GM21717 (cell line): ENCODE measurements around the gene MRPL22.
A peak's percentile ranks its signal among the peaks of the same experiment; 100 is the strongest.
"Not testable (repeated sequence)": the region's sequence is repeated elsewhere in the genome, so short reads cannot be mapped to it uniquely, and the experiment has no call there.

Source experiments
- ATAC-seq: cut with Tn5 transposase; IDR thresholded peaks from one replicate; pipeline ENCODE4 v1.9.1; 2021; ENCODE audit warnings: mild to moderate bottlenecking, moderate library complexity; ENCODE audit not compliant: unreplicated experiment

MRPL22 gene

GRCh38 chr5:154989626-154990025 lies 48.8 kb downstream of the MRPL22 start:
- no peak for ATAC-seq

- ATAC-seq, result no peak
These were observed 52.6 kb downstream of the MRPL22 start for GRCh38 chr5:154993461-154993860.

GRCh38 chr5:154995679-154996078 lies 54.8 kb downstream of the MRPL22 start:
- ATAC-seq, result no peak

GRCh38 chr5:154997746-154998145 lies 56.9 kb downstream of the MRPL22 start:
- ATAC-seq, result no peak

- ATAC-seq, result no peak
These were observed 59.0 kb downstream of the MRPL22 start for GRCh38 chr5:154999865-155000264.

- ATAC-seq, result no peak
These were observed 60.6 kb downstream of the MRPL22 start for GRCh38 chr5:155001523-155001922.

GRCh38 chr5:155002722-155003121 lies 61.8 kb downstream of the MRPL22 start:
- not testable (repeated sequence) for ATAC-seq

GRCh38 chr5:155004138-155004744 lies 63.4 kb downstream of the MRPL22 start:
- no peak for ATAC-seq

- ATAC-seq, result not testable (repeated sequence)
These were observed 65.4 kb downstream of the MRPL22 start for GRCh38 chr5:155006265-155006664.

GRCh38 chr5:155008669-155009068 lies 67.8 kb downstream of the MRPL22 start:
- ATAC-seq, result no peak

GRCh38 chr5:155010881-155011280 lies 70.0 kb downstream of the MRPL22 start:
- ATAC-seq, result no peak

- ATAC-seq, result no peak
These were observed 72.7 kb downstream of the MRPL22 start, which contains the start of gene KIF4B for GRCh38 chr5:155013526-155013925. TSS of gene KIF4B (plus strand) at chr5:155013755. CDS start at chr5:155013860, 105 bp downstream.

GRCh38 chr5:155015239-155015638 lies 74.4 kb downstream of the MRPL22 start:
- ATAC-seq, result no peak

GRCh38 chr5:155017610-155018009 lies 76.7 kb downstream of the MRPL22 start:
- peak; percentile 98 for ATAC-seq
